GM13977 (cell line): ENCODE measurements around the gene ANGPTL2.

ENCODE experiments used
- DNase-seq: peaks from one replicate; pipeline ENCODE4 v3.0.0; 2012; ENCODE audit warnings: low spot score
- CTCF ChIP-seq: IDR thresholded peaks from 2 replicates; pipeline ENCODE4 v1.5.1; 2012; ENCODE audit warnings: mild to moderate bottlenecking, control low read depth; ENCODE audit not compliant: insufficient read depth; ENCODE audit errors: extremely low read depth, missing control alignments
- in situ Hi-C: fragments of 300-500 bp; cut with MboI; formaldehyde crosslinking; loops from one replicate; pipeline ENCODE4 v1.12.0; 2022; ENCODE audit warnings: low sequenced_read_pairs, low pct_unique_long_range_greater_than_20kb, mixed read lengths, inconsistent platforms; ENCODE audit not compliant: unreplicated experiment

Gene ANGPTL2

GRCh38 chr9:127085186-127085585 lies 37.2 kb downstream of the ANGPTL2 start:
- no peak for DNase-seq
- in situ Hi-C loops: no loop called here
- no peak for TF ChIP-seq CTCF

GRCh38 chr9:127084076-127085039 lies 38.1 kb downstream of the ANGPTL2 start:
- no peak for TF ChIP-seq CTCF
- DNase-seq: no peak
- in situ Hi-C loops: no loop called here

GRCh38 chr9:127083138-127083980 lies 39.1 kb downstream of the ANGPTL2 start:
- in situ Hi-C loops: no loop called here
- DNase-seq: no peak
- TF ChIP-seq CTCF: no peak

- no peak for DNase-seq
- no peak for TF ChIP-seq CTCF
- in situ Hi-C loops: no loop called here
Observed at GRCh38 chr9:127081250-127082185, 40.9 kb downstream of the ANGPTL2 start.

- TF ChIP-seq CTCF: no peak
- DNase-seq: no peak
- in situ Hi-C loops: no loop called here
Observed at GRCh38 chr9:127079446-127080140, 42.8 kb downstream of the ANGPTL2 start.
